Activated naive CD4-positive, alpha-beta T cell treated with anti-CD3 and anti-CD28 coated beads, Interleukin-2, amount 50 U/mL, for 72 hours (primary cell): ENCODE results near the gene SHISA2. TPM values are rescaled to one million over a fixed set of nuclear protein-coding genes. Genes with fewer than 3 reads are reported as not detected.
"Not testable (repeated sequence)": the region's sequence is repeated elsewhere in the genome, so short reads cannot be mapped to it uniquely, and the experiment has no call there.

Source experiments
- ATAC-seq, 2 donors: fragments of 150-1000 bp; cut with Tn5 transposase; 2 replicates each; pipeline ENCODE4 v1.10.0; 2021; ENCODE audit warnings: mild to moderate bottlenecking in 2 of 2, moderate library complexity in 2 of 2
- DNase-seq, 2 donors: peaks; one replicate each; pipeline ENCODE4 v3.0.0; 2021 to 2022; ENCODE audit warnings: low spot score in 2 of 2
- H3K27ac Mint-ChIP-seq, 2 donors: one replicate each; pipeline ENCODE4 v1.8.0; 2022; ENCODE audit warnings: mild to moderate bottlenecking in 2 of 2, mixed read lengths in 2 of 2
- H3K36me3 Mint-ChIP-seq, 2 donors: one replicate each; pipeline ENCODE4 v1.8.0; 2022; ENCODE audit warnings: mixed read lengths in 2 of 2
- H3K9me3 Mint-ChIP-seq, 2 donors: one replicate each; pipeline ENCODE4 v1.8.0; 2022; ENCODE audit warnings: mixed read lengths in 2 of 2
- total RNA-seq, 2 donors: library from RNA; stranded (reverse); gene quantifications; one replicate each; pipeline ENCODE4 v1.2.3, GENCODE V29; 2022

SHISA2 gene
- under 1 TPM; 0.16 to 0.58 TPM for total RNA-seq

- Mint-ChIP-seq H3K36me3 (no peaks in the 10 kb centered on the region), H3K27ac (no peak within 1 kb of the TSS), H3K9me3 (no peaks in the 10 kb centered on the region)
These were observed at the start of gene SHISA2 for GRCh38 chr13:26051657-26052311. SHISA2 (minus strand) TSS chr13:26052016; CDS start chr13:26050975, 1,041 bp downstream.

GRCh38 chr13:26095846-26096610 is 44.2 kb upstream of the SHISA2 start:
- ATAC-seq (no peak), DNase-seq (no peak)
- Mint-ChIP-seq H3K27ac (no peak overlapping the region), H3K36me3 (no peaks in the 10 kb centered on the region), H3K9me3 (no peaks in the 10 kb centered on the region)

More at GRCh38 chr13:26051657-26052311, at the start of gene SHISA2:
- peak; percentile 81 to 83 for ATAC-seq
- peak in 1 of 2 donors; percentile 36 for DNase-seq

DNA sequence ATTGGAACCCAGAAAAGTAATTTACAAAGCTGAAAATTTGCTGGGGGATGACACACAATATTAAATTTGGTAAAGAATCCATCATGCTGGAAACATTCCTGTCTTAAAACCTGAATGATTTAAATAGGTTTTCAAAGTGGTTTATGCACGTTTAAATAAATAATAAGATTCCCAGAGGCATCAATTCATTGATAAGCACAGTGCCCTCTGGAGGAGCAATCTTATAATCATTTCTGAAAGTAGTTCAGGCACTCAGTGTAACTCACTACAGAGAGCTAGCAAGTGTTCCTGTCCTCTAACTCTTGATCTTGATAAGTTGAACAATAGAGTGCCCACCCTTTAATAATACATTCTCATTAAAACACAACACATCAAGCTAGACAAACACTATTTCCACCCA is 43.5 kb upstream of the SHISA2 start:
- Mint-ChIP-seq H3K27ac (no peak overlapping the region), H3K36me3 (no peaks in the 10 kb centered on the region), H3K9me3 (no peaks in the 10 kb centered on the region)
- no peak for ATAC-seq
- DNase-seq = no peak

DNA sequence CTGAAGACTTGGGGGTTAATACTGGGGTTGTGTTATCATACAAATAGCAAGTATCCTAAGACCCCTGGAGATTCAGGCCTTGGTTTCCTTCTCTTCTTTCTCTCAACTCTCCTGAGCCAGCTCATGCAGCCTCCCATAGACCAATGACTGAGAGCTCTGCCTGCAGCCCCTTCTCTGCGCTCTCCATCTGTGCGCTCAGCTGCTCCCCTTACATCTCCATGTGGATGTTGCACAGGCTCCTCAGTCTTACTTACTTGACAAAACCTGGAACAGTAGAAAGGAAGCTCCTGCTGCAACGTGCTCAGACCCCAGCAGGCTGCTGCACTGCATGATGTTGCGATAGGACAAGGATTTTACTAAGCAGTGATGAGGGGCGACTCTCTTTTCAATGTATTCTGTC is 25.0 kb upstream of the SHISA2 start:
- ATAC-seq, H3K27ac Mint-ChIP-seq, H3K9me3 Mint-ChIP-seq, H3K36me3 Mint-ChIP-seq, DNase-seq: not testable (repeated sequence)

DNA sequence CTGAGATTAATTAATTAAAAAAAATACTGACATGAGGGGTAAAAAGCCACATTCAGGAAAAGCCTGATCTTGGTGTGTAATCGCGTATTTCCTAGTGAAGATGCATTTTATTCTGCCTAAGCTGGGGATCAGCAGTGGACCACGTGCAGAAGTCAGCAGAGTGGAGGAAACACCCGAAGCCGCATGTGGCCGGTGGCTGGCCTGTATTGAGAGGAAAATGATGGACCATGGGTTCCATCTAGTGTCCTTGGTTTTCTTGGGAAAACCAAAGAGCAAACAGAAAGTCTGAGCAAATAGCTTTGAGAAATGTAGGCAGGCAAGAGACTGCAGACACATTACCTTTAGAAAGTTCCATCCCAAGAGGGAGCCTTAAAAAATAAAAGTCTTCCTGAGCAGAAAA is 23.7 kb upstream of the SHISA2 start:
- Mint-ChIP-seq H3K27ac (no peak overlapping the region), H3K36me3 (no peaks in the 10 kb centered on the region), H3K9me3 (no peaks in the 10 kb centered on the region)
- DNase-seq (no peak), ATAC-seq (no peak)

DNA sequence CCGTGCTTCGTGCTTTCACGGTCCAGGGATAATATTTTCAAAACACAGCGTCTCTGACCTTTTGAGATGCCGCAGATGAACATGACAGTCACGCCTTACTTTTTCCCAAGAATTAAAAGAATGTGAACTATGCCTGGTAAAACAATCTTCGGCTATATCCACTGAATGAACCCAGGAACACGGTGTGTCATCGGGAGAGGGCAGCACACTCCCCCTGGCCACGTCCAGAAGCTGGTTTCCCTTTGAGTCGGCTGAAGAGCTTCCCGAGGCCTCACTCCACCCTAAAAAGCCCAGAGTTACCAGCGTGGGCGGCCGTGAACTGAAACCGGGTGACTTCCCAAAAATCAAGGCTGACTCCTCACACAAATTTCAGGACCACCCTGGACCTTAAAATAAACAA is 22.9 kb upstream of the SHISA2 start:
- Mint-ChIP-seq H3K27ac (no peak overlapping the region), H3K36me3 (no peaks in the 10 kb centered on the region), H3K9me3 (no peaks in the 10 kb centered on the region)
- no peak for ATAC-seq
- DNase-seq = no peak

- H3K9me3 Mint-ChIP-seq, H3K36me3 Mint-ChIP-seq, DNase-seq, H3K27ac Mint-ChIP-seq: not testable (repeated sequence)
- peak; percentile 39 to 61 for ATAC-seq
These were observed 20.5 kb upstream of the SHISA2 start for GRCh38 chr13:26072335-26072734.

GRCh38 chr13:26071691-26072090 is 19.9 kb upstream of the SHISA2 start:
- H3K27ac Mint-ChIP-seq = no peak overlapping the region
- ATAC-seq (no peak), DNase-seq (no peak)
- no peaks in the 10 kb centered on the region for H3K36me3 Mint-ChIP-seq
- no peaks in the 10 kb centered on the region for H3K9me3 Mint-ChIP-seq

DNA sequence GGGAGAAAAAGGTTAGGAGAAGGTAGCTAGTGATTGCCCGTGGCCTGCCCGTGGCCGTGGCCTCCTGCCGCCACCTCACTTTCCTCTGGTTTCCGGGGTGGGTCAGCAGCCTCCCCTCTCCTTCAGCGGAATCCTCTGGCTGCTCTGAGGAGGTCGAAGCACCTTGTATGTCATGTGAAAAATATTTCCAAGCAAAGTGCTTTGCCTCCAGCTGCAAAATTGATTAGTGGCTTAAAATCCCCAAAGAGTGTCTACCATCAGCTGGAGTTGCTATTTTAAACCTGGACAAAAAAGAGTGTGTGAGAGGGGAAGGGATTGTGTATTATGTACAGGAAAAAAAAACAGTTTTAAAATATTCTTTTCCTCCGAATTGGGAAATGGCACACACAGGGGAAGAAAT is 17.8 kb upstream of the SHISA2 start:
- H3K27ac Mint-ChIP-seq, H3K9me3 Mint-ChIP-seq, ATAC-seq, DNase-seq, H3K36me3 Mint-ChIP-seq: not testable (repeated sequence)

- ATAC-seq, H3K36me3 Mint-ChIP-seq, H3K27ac Mint-ChIP-seq, H3K9me3 Mint-ChIP-seq, DNase-seq: not testable (repeated sequence)
These were observed 16.6 kb upstream of the SHISA2 start for GRCh38 chr13:26068372-26068771.

DNA sequence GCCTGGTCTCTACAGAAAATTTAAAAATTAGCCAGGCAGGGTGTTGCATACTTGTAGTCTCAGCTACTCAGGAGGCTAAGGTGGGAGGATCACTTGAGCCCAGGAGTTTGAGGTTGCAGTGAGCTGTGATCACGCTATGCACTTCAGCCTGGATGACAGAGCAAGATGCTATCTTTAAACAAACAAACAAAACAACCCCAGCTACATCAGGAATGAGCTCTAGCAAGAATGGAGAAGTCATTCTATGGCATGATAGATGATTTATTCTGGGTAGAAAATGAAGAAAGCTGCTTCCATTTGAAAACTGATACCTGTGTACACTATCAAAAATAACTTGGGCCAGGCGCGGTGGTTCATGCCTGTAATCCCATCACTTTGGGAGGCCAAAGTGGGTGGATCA is 15.8 kb upstream of the SHISA2 start:
- H3K36me3 Mint-ChIP-seq = no peaks in the 10 kb centered on the region
- no peak overlapping the region for H3K27ac Mint-ChIP-seq
- no peaks in the 10 kb centered on the region for H3K9me3 Mint-ChIP-seq
- ATAC-seq = no peak
- DNase-seq = no peak

- DNase-seq, H3K27ac Mint-ChIP-seq, H3K36me3 Mint-ChIP-seq, H3K9me3 Mint-ChIP-seq, ATAC-seq: not testable (repeated sequence)
These were observed 14.7 kb upstream of the SHISA2 start for GRCh38 chr13:26066492-26066891.

- Mint-ChIP-seq H3K9me3 (no peaks in the 10 kb centered on the region), H3K27ac (no peak overlapping the region), H3K36me3 (no peaks in the 10 kb centered on the region)
- DNase-seq (peak in 1 of 2 donors; percentile 15), ATAC-seq (no peak)
These were observed 11.1 kb upstream of the SHISA2 start for GRCh38 chr13:26062853-26063444.

GRCh38 chr13:26061947-26062346 is 10.1 kb upstream of the SHISA2 start:
- H3K36me3 Mint-ChIP-seq = no peaks in the 10 kb centered on the region
- no peak for ATAC-seq
- no peak for DNase-seq
- no peaks in the 10 kb centered on the region for H3K9me3 Mint-ChIP-seq
- no peak overlapping the region for H3K27ac Mint-ChIP-seq

DNA sequence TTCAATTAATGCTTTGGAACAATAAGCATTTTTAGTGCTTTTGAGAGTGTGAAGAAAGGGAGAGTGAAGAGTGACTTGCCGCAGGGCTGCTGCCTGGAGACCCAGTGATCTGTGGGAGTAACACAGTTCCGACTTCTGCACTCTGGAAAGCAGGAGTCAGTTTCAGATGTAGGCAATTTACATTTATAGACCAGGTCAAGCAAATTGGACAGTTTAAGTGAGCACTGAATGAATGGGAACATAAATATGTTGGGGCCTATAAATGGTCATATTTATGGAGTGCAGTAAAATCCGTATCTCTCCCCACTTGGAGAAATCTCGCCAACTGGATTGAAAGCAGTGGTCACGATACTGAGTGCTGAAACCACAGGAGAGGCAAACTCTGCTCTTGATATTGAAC is 9.4 kb upstream of the SHISA2 start:
- Mint-ChIP-seq H3K27ac (no peak overlapping the region), H3K36me3 (no peaks in the 10 kb centered on the region), H3K9me3 (no peaks in the 10 kb centered on the region)
- DNase-seq (no peak), ATAC-seq (no peak)

DNA sequence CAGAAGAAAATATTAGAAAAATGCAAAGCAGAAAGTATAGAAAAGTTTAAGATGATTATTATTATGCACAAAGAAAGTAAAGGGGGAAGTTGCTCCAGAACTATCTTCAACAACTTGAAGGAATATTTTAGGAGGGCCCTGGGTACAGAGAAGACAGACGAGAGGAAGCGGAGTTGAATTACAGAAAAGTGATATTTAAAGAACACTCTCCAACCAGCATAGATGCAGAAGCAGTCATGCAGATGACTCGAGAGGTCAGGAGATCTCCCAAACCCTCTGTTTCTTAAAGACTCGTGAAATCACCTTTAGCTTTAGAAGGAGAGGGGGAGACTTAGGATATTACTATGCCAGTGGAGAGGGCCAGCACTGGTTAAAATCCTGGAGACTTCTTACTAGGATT is 8.5 kb upstream of the SHISA2 start:
- DNase-seq = no peak

GRCh38 chr13:26058704-26059103 is 6.9 kb upstream of the SHISA2 start:
- no peak for ATAC-seq
- no peaks in the 10 kb centered on the region for H3K36me3 Mint-ChIP-seq
- no peaks in the 10 kb centered on the region for H3K9me3 Mint-ChIP-seq
- DNase-seq = no peak
- H3K27ac Mint-ChIP-seq = peak overlapping the region in 1 of 2 donors; percentile 79

More for the DNA sequence above, 8.5 kb upstream of the SHISA2 start:
- Mint-ChIP-seq H3K27ac (no peak overlapping the region), H3K9me3 (no peaks in the 10 kb centered on the region), H3K36me3 (no peaks in the 10 kb centered on the region)
- ATAC-seq = no peak
